ENCODE data around the gene RXRA. TPM values are rescaled to one million over a fixed set of nuclear protein-coding genes. Genes with fewer than 3 reads are reported as not detected.

The RXRA gene
- total and polyA plus RNA-seq, 2 of the 13 experiments (the other 11 are each of a cell fraction or from before 2014, with no cell fraction given), result 18.9 to 29.2 TPM

DNA sequence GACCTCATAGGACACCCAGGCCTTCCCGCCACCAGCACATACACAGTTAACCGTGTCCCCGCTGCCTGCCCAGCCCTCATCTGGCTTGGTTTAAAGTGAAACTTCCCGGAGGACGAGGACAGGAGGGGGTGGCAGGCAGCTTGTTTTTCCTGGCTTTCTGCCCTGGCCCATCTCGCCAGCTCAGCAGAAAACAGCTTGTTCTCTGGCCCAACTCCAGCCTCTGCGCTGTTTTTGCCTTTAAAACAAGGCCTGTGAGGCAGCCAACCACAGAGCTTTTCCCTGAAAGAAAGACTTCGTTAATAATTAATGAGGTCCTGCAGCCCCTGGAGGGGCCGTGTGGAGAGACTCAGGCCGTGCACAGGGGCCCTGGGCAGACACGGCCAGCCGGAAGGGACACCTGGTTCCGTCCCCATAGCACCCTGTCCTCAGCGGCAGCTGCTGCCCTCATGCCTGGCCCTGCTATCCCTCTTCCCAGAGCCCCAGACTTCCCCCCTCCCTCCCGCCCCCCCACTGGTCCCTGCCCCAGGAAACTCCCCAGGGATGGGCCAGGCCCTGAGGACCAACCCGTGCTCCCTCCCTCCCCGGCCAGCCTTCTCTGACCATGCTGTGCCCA lies 108.7 kb downstream of the RXRA start (continued):
- TF ChIP-seq, protein P1, sequence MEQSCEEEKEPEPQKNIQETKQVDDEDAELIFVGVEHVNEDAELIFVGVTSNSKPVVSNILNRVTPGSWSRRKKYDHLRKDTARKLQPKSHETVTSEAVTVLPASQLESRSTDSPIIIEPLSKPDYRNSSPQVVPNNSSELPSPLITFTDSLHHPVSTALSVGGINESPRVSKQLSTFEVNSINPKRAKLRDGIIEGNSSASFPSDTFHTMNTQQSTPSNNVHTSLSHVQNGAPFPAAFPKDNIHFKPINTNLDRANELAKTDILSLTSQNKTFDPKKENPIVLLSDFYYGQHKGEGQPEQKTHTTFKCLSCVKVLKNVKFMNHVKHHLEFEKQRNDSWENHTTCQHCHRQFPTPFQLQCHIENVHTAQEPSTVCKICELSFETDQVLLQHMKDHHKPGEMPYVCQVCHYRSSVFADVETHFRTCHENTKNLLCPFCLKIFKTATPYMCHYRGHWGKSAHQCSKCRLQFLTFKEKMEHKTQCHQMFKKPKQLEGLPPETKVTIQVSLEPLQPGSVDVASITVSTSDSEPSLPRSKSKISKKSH (CRISPR knock-in tag; IDR thresholded peaks at IDR 0.05; ENCODE audit: borderline replicate concordance), result no peak
- no peak for TF ChIP-seq ZNF598 (CRISPR knock-in tag; IDR thresholded peaks at IDR 0.05; ENCODE audit: borderline replicate concordance)
- TF ChIP-seq, protein P2, sequence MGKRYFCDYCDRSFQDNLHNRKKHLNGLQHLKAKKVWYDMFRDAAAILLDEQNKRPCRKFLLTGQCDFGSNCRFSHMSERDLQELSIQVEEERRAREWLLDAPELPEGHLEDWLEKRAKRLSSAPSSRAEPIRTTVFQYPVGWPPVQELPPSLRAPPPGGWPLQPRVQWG (CRISPR knock-in tag; IDR thresholded peaks at IDR 0.05; ENCODE audit: borderline replicate concordance, low read depth), result no peak
- TF ChIP-seq GFI1 (CRISPR knock-in tag; IDR thresholded peaks at IDR 0.05; ENCODE audit: borderline replicate concordance), result no peak
- no peak for TF ChIP-seq CENPT (CRISPR knock-in tag; IDR thresholded peaks at IDR 0.05; ENCODE audit: low read depth)
- TF ChIP-seq ERF (CRISPR knock-in tag; IDR thresholded peaks at IDR 0.05), result peak; percentile 19; the same call in 1 of the 2 replicates
- no peak for TF ChIP-seq FOXP1 (IDR thresholded peaks at IDR 0.05)
- TF ChIP-seq FOXP1 (CRISPR knock-in tag; IDR thresholded peaks at IDR 0.05), result no peak
- no peak for TF ChIP-seq WIZ (CRISPR knock-in tag; IDR thresholded peaks at IDR 0.05)
- peak; percentile 82 for TF ChIP-seq GABPB1 (CRISPR knock-in tag; IDR thresholded peaks at IDR 0.05)
- no peak for TF ChIP-seq PTBP1 (IDR thresholded peaks at IDR 0.05; ENCODE audit: low read depth, low read length, poor library complexity, severe bottlenecking)
- 0 out of 2 replicates have a peak, but pooled peaks have one; percentile 38 for TF ChIP-seq DMAP1 (CRISPR knock-in tag; IDR thresholded peaks at IDR 0.05)
- no peak for TF ChIP-seq NFKBIZ (CRISPR knock-in tag; IDR thresholded peaks at IDR 0.05)
- TF ChIP-seq ZNF468 (CRISPR knock-in tag; IDR thresholded peaks at IDR 0.05), result no peak
- TF ChIP-seq, protein P3, sequence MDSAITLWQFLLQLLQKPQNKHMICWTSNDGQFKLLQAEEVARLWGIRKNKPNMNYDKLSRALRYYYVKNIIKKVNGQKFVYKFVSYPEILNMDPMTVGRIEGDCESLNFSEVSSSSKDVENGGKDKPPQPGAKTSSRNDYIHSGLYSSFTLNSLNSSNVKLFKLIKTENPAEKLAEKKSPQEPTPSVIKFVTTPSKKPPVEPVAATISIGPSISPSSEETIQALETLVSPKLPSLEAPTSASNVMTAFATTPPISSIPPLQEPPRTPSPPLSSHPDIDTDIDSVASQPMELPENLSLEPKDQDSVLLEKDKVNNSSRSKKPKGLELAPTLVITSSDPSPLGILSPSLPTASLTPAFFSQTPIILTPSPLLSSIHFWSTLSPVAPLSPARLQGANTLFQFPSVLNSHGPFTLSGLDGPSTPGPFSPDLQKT (CRISPR knock-in tag; IDR thresholded peaks at IDR 0.05; ENCODE audit: borderline replicate concordance), result no peak
- TF ChIP-seq KDM6A (CRISPR knock-in tag; IDR thresholded peaks at IDR 0.05; ENCODE audit: low read depth), result no peak
- peak; percentile 90 for TF ChIP-seq PHF21A (CRISPR knock-in tag; IDR thresholded peaks at IDR 0.05)
- 0 out of 2 replicates have a peak, but pooled peaks have one; percentile 26 for TF ChIP-seq ZNF292 (CRISPR knock-in tag; IDR thresholded peaks at IDR 0.05; ENCODE audit: borderline replicate concordance, low read depth)
- no peak for TF ChIP-seq ZNF274 (CRISPR knock-in tag; IDR thresholded peaks at IDR 0.05)
- TF ChIP-seq, protein P4, sequence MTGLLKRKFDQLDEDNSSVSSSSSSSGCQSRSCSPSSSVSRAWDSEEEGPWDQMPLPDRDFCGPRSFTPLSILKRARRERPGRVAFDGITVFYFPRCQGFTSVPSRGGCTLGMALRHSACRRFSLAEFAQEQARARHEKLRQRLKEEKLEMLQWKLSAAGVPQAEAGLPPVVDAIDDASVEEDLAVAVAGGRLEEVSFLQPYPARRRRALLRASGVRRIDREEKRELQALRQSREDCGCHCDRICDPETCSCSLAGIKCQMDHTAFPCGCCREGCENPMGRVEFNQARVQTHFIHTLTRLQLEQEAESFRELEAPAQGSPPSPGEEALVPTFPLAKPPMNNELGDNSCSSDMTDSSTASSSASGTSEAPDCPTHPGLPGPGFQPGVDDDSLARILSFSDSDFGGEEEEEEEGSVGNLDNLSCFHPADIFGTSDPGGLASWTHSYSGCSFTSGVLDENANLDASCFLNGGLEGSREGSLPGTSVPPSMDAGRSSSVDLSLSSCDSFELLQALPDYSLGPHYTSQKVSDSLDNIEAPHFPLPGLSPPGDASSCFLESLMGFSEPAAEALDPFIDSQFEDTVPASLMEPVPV (CRISPR knock-in tag; IDR thresholded peaks at IDR 0.05), result no peak
- TF ChIP-seq KDM1A (CRISPR knock-in tag; IDR thresholded peaks at IDR 0.05), result no peak
- TF ChIP-seq, protein P5, sequence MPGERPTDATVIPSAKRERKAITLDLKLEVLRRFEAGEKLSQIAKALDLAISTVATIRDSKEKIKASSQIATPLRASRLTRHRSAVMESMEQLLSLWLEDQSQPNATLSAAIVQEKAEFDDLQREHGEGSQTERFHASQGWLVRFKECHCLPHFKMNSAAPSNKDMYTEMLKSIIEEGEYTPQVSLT (CRISPR knock-in tag; IDR thresholded peaks at IDR 0.05; ENCODE audit: borderline replicate concordance, low read depth), result no peak
- TF ChIP-seq ATM (IDR thresholded peaks at IDR 0.05; ENCODE audit: borderline replicate concordance), result no peak
- TF ChIP-seq MEIS2 (CRISPR knock-in tag; IDR thresholded peaks at IDR 0.05), result no peak; the same call in 1 of the 2 replicates
- TF ChIP-seq ZNF282 (IDR thresholded peaks at IDR 0.05; ENCODE audit: partially characterized antibody), result no peak
- TF ChIP-seq ZNF563 (CRISPR knock-in tag; IDR thresholded peaks at IDR 0.05), result 0 out of 2 replicates have a peak, but pooled peaks have one; percentile 4
- no peak; the same call in 1 of the 2 replicates for TF ChIP-seq PHF8 (CRISPR knock-in tag; IDR thresholded peaks at IDR 0.05)
- no peak for TF ChIP-seq ZNF724P (CRISPR knock-in tag; IDR thresholded peaks at IDR 0.05; ENCODE audit: borderline replicate concordance)
